GM21737 (cell line): ENCODE data around the gene FAM107B.
"Not testable (repeated sequence)": the region's sequence is repeated elsewhere in the genome, so short reads cannot be mapped to it uniquely, and the experiment has no call there.

Source experiments
- ATAC-seq: cut with Tn5 transposase; IDR thresholded peaks from one replicate; pipeline ENCODE4 v1.9.1; 2021; ENCODE audit warnings: mild to moderate bottlenecking, moderate library complexity; ENCODE audit not compliant: unreplicated experiment

Gene FAM107B

DNA sequence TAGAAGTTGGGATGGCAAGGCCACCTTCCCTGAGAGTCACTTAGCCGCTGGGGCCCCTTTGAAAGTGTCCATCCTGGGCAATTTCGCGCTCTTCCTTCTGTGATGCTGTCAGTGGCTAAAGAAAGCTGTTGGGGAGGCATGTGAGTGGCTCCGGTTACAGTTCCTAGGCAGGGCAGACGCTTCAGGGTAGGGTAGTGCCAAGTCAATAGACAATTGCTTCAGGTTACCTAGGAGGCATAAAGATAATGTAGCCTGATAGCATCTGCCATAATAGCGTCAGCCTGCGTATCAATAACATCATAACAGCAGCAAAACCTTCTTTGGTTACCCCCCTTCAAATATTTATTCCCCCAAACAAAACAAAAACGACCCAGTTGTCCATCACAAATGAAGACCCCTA lies at the start of gene FAM107B:
Gene FAM107B, minus strand, starts transcription at position 101 of the 400 bp plus-strand sequence. CDS start 234 bp downstream, outside the sequence.
- ATAC-seq = no peak

DNA sequence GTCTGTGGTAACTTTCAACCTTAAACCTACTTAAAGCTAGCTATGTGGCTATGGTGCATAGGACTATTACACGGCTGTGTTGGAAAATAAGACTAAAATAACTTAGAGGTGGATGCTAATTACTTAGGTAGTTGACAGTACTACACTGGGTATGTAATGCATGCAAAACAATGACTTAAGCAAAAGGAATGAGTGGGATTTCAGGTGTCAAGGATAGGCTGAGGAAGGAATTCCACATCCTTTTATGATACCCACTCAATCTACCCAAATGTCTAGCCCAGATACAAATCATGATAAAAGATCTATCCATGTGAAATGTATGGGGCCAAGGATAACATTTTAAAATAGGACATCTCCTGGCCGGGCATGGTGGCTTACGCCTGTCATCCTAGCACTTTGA lies 49.3 kb upstream of the FAM107B start:
- ATAC-seq = no peak

GRCh38 chr10:14822879-14823755 lies 48.4 kb upstream of the FAM107B start:
- no peak for ATAC-seq

DNA sequence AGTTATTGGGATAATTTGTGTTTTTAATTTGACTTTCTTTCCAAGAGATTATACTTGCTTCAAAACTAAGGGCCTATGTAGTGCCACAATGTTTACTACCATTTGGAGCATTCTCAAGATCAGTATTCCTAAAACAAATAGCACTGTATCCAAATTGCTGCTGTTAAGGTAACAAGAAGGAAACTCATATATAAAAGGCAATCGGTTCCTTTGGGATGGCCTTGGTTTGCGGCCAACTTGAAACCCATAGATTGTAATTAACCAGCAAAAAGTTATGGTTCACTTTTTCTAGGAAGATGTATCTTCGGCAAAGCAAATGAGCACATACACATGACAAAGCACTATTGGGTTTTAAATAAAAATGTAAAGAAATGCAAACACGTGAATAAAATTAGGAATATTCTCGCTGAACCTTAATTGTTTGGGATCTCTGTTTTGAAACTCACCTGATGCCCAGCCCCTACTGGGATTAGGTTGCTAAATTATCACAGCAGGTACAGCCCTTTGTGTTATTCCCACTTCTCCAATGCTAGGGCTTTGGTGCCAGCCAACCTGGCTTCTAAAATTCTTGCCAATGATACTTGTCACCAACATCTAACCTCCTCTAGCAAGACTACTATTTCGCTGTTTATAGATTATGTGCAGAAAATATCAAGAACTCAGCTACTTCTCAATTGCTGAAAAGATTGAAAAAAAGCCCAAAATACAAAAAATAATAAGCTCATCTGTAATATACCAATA lies 47.1 kb upstream of the FAM107B start:
- no peak for ATAC-seq

GRCh38 chr10:14820775-14821154 lies 46.1 kb upstream of the FAM107B start:
- ATAC-seq = no peak

DNA sequence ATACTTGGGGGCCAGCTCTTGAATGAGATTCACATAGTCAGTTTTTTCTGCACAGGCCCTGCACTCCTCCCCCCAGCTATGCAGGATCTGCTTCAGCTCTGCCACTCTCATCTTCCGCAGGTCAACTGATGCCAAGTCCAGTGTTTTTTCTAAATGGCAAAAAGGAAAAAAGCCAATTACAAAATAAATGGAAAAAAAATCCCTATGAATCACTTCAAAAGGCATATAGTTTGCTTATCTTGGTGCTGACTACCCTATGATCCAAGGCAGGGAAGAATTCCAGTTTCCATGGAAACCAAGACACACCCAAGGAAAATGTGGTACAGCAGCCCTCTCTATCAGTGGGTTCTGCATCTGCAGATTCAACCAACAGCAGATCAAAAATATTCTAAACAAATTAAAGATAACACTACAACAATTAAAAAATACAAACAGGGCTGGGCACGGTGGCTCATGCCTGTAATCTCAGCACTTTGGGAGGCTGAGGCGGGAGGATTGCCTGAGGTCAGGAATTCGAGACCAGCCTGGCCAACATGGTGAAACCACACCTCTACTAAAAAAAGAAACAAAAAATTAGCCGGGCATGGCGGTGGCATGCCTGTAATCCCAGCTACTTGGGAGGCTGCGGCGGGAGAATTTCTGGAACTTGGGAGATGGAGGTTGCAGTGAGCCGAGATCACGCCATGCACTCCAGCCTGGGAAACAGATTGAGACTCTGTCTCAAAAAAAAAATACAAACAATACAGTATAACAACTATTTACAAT lies 45.5 kb upstream of the FAM107B start:
- ATAC-seq = no peak

- not testable (repeated sequence) for ATAC-seq
Observed at GRCh38 chr10:14816717-14817116, 42.0 kb upstream of the FAM107B start.

DNA sequence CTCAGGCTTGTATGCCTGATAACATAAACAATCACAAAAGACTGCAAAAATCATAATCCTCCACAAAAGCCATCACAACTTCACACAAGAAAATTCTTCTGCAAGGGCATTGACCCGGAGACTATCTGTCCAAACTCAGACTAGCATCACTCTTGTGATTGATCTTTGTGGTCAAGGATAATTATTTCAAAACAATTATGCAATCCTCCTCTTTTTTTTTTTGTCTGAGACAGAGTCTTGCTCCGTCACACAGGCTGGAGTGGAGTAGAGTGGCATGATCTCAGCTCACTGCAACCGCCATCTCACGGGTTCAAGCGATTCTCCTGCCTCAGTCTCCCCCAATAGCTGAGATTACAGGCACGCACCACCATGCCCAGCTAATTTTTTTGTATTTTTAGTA lies 41.0 kb upstream of the FAM107B start:
- ATAC-seq = no peak

GRCh38 chr10:14812271-14812670 lies 37.6 kb upstream of the FAM107B start:
- ATAC-seq = no peak

- no peak for ATAC-seq
Observed at GRCh38 chr10:14810969-14811953, 36.6 kb upstream of the FAM107B start.

- ATAC-seq = no peak
Observed at GRCh38 chr10:14806318-14806717, 31.6 kb upstream of the FAM107B start.

DNA sequence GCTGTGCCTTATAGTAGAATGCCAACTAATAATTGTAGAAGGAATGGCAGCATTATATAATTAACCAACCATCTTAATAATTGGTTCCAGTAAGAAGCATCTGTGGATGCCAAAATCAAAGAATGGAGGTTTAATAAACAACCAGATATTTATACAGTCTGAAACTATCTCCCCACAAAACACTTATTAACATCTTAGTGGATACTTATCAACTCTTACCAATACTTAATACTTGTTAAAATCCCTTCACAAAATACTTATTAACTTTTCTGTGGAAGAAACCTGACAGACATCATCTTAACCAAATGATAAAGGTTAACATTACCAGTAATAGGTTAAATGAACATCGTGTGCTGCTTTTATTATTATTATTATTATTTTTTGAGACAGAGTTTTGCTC lies 29.1 kb upstream of the FAM107B start:
- no peak for ATAC-seq

DNA sequence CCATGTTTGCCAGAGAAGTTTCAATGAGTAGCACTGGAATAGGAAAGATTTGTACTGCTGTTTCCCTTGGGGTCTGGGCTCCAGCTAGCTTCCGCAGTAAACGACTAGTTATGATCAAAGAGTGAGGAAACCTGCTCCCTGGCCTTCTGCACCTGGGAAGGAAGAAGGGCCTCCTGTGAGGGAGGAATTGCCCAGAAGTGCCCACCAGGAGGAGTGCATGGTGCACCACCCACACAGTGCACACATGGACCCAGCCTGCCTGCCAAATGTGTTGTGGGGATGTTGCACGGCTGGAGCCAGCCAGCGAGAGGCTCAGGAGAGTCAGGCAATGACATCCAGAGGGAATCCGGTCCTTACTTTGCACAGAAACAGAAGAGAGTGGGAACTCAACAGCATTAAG lies 27.0 kb upstream of the FAM107B start:
- no peak for ATAC-seq

- ATAC-seq = no peak
Observed at GRCh38 chr10:14800397-14800796, 25.7 kb upstream of the FAM107B start.

- ATAC-seq = no peak
Observed at GRCh38 chr10:14798636-14799035, 23.9 kb upstream of the FAM107B start.

- ATAC-seq = no peak
Observed at GRCh38 chr10:14787938-14788337, 13.2 kb upstream of the FAM107B start.

- no peak for ATAC-seq
Observed at GRCh38 chr10:14784459-14785055, 9.9 kb upstream of the FAM107B start.

- ATAC-seq = no peak
Observed at GRCh38 chr10:14782691-14783363, 8.1 kb upstream of the FAM107B start.

DNA sequence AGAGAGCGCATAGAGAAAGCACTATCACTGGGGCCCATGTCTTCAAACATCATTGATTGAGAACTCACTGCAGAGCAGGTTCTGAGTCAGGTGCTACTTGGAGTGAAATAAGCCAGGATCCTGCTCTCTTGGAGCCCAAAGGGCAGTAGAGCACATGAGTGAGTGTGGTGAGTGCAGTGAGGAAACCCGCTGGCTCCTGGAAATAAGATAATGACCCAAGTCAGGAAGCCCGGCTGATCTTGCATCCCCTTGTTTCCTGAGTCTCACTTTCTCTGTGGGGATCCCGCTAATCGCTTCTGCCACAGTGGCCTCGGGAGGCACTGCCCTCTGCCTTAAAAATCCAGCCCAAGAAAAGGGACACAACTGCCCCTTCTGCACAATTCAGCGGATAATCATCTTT lies 7.1 kb upstream of the FAM107B start:
- ATAC-seq = no peak
